Stimulated activated naive CD8-positive, alpha-beta T cell treated with anti-CD3 and anti-CD28 coated beads, Interleukin-15, amount 100 ng/mL, for 72 hours (primary cell): ENCODE data around the gene CBLB.

Source experiments
- ATAC-seq: fragments of 150-1000 bp; cut with Tn5 transposase; 2 replicates; pipeline ENCODE4 v1.10.0; 2021; ENCODE audit warnings: mild to moderate bottlenecking, moderate library complexity
- DNase-seq, 2 donors: peaks; one replicate each; pipeline ENCODE4 v3.0.0; 2021 to 2022
- H3K27ac Mint-ChIP-seq, 2 donors: one replicate each; pipeline ENCODE4 v1.8.0; 2022; ENCODE audit warnings: mild to moderate bottlenecking in 2 of 2, mixed read lengths in 2 of 2, moderate library complexity in 2 of 2
- H3K27me3 Mint-ChIP-seq: one replicate; pipeline ENCODE4 v1.8.0; 2022; ENCODE audit warnings: mixed read lengths
- H3K4me1 Mint-ChIP-seq: one replicate; pipeline ENCODE4 v1.8.0; 2022; ENCODE audit warnings: mild to moderate bottlenecking, mixed read lengths
- H3K4me3 Mint-ChIP-seq, 2 donors: one replicate each; pipeline ENCODE4 v1.8.0; 2022; ENCODE audit warnings: mild to moderate bottlenecking in 2 of 2, mixed read lengths in 2 of 2, moderate library complexity in 1 of 2
- H3K9me3 Mint-ChIP-seq, 2 donors: one replicate each; pipeline ENCODE4 v1.8.0; 2022; ENCODE audit warnings: mixed read lengths in 2 of 2

The CBLB gene

DNA sequence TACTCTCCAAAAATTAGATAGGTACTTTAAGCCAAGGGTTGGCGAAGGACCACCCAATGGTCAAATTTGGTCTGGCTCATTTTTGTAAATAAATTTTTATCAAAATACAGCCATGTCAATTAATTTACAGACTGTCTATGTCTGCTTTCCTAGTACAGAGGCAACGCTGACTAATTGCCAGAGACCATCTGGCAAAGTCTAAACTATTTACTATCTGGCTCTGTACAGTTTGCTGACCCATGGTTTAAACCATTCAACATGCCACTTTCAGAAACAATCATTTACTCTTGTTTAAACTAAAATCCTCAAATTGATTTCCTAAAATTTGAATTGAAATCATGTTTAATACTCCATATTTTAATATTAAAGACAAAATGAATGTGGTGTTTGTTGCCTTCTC lies 25.9 kb downstream of the CBLB start:
- no peaks in the 10 kb centered on the region for H3K9me3 Mint-ChIP-seq
- no peak overlapping the region for H3K4me3 Mint-ChIP-seq
- H3K27me3 Mint-ChIP-seq, result no peaks in the 10 kb centered on the region
- no peak overlapping the region for H3K27ac Mint-ChIP-seq
- H3K4me1 Mint-ChIP-seq, result peaks cover 61% of the 10 kb centered on the region
- no peak for ATAC-seq
- no peak for DNase-seq

DNA sequence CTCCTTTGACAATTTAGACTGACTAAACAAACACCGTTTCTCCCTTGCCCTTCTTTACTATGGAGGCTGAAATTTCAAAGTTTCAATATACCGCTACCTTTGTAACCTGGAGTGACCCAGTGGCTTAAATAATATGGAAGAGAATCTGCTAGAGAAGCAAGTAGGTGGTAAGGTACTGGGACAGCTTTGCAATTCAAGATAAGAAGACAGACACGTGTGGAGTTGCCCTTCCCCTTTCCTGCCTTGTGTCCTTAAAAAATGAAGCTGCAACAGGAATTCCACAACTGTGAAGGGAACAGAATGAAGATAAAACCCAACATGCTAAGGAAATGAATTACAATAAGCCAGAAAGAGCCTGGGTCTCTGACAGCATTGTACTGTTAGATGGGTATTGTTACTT lies 26.4 kb downstream of the CBLB start:
- DNase-seq (no peak), ATAC-seq (no peak)
- Mint-ChIP-seq H3K4me1 (peaks cover 61% of the 10 kb centered on the region), H3K9me3 (no peaks in the 10 kb centered on the region), H3K4me3 (no peak overlapping the region), H3K27ac (peak overlapping the region in 1 of 2 donors; percentile 19), H3K27me3 (no peaks in the 10 kb centered on the region)

DNA sequence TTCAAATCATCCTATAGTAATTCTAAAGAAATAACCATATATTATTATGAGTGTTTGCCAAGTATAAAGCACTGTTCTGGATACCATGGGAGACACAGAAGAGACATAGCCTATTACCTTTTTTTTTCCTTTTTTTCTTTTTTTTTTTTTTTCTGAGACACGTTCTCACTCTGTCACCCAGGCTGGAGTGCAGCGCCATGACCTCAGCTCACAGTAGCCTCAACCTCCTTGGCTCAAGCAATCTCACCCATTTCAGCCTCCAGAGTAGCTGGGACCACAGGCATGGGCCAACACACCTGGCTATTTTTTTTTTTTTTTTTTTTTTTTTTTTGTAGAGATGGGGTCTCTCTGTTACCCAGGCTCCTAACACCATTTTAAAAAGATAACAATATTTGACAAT lies 30.9 kb downstream of the CBLB start:
- Mint-ChIP-seq H3K27ac (no peak overlapping the region), H3K4me3 (peak overlapping the region; percentile 15 to 29), H3K9me3 (no peaks in the 10 kb centered on the region), H3K4me1 (peaks cover 85% of the 10 kb centered on the region), H3K27me3 (no peaks in the 10 kb centered on the region)
- DNase-seq, result no peak
- no peak for ATAC-seq

DNA sequence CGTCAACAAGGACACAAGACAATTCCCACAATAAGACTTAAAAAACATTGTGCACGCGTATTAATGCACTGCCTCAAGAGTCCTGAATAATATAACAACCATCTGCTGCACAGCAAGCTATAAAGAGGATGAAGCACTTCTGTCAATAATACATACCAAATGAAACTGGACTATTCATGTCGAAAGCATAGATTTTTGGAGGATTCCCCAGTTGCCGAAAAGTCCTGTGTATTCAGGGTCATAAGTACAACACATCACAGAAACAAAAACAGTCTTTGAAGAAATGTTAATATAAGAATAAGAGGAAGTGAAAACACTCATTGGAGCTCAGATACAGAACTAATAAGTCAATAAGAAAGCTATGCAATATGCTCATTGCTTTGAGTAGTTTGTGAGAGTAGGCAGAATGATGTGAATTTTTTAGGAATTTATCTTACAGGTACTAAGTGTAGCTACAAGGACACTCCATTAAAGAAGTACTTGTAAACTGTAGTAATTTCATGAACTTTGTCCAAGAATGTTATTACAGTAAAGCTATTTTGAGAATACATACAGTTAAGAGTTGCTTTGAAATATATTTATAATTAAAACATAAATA lies 31.6 kb downstream of the CBLB start:
- Mint-ChIP-seq H3K27me3 (no peaks in the 10 kb centered on the region), H3K4me1 (peaks cover 88% of the 10 kb centered on the region), H3K9me3 (no peaks in the 10 kb centered on the region), H3K4me3 (peak overlapping the region; percentile 32 to 66), H3K27ac (peak overlapping the region in 1 of 2 donors; percentile 74)
- peak; percentile 29 for ATAC-seq
- DNase-seq, result no peak

DNA sequence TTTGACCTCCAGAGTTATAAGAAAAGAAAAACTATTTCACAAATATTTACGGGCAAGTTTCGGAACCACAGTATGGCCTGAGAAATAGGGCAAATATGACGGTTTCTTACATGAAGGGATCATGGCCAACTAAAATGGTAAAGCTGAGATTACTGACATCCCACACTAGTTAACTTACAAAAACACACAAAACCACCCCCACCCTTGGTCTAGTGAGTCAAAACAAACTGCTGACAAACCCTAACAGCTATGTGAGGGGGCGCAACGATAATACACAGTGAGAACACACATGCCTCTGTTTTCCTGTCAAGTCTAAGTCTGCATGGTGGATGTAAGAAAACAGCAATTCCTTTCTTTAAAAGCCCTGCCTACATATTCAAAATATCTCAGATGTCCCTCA lies 32.3 kb downstream of the CBLB start:
- peak in 1 of 2 donors; percentile 54 for DNase-seq
- H3K4me1 Mint-ChIP-seq, result peaks cover 88% of the 10 kb centered on the region
- peak; percentile 81 for ATAC-seq
- no peaks in the 10 kb centered on the region for H3K9me3 Mint-ChIP-seq
- peak overlapping the region in 1 of 2 donors; percentile 74 for H3K27ac Mint-ChIP-seq
- no peaks in the 10 kb centered on the region for H3K27me3 Mint-ChIP-seq
- H3K4me3 Mint-ChIP-seq, result peak overlapping the region; percentile 32 to 66

DNA sequence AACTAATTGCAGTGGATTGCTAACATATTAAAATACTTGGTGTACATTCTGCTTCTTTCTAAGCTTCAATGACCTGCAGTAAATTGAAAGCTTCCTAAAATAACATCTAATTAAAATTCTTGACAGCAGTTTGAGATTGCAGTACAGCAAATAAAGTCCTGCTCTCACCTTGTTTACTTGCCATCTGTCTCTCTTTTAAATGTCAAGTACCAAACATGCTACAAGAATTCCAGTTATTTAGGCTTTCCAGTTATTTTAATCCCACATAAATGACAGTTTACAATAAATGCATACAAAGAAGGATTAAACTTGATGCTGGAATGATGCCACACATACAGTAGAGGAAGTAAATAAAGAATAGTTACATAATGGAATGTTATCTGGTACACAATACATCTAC lies 33.2 kb downstream of the CBLB start:
- ATAC-seq, result no peak
- H3K4me3 Mint-ChIP-seq, result peak overlapping the region in 1 of 2 donors; percentile 10
- DNase-seq, result no peak
- H3K9me3 Mint-ChIP-seq, result no peaks in the 10 kb centered on the region
- no peaks in the 10 kb centered on the region for H3K27me3 Mint-ChIP-seq
- peaks cover 95% of the 10 kb centered on the region for H3K4me1 Mint-ChIP-seq
- no peak overlapping the region for H3K27ac Mint-ChIP-seq

DNA sequence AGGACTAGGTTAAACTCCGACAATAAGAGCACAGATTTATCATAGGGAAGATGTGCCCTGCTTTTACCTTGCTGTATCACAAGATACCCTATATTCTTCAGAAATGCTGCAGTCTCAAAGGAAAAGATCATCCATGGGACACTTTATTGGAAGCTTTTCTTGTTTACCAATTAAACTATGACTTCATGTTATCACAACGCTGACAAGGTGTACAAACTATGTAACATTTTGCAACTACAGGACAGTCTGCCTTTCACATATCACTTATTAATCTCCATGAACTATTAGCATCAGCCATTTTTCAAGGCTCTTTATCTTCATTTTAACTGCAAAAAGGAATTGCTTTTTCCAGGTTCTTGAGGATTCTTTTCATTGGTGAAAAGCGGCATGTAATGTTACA lies 34.0 kb downstream of the CBLB start:
- peaks cover 93% of the 10 kb centered on the region for H3K4me1 Mint-ChIP-seq
- H3K9me3 Mint-ChIP-seq, result no peaks in the 10 kb centered on the region
- DNase-seq, result no peak
- no peak for ATAC-seq
- H3K27me3 Mint-ChIP-seq, result no peaks in the 10 kb centered on the region
- H3K4me3 Mint-ChIP-seq, result peak overlapping the region in 1 of 2 donors; percentile 23
- H3K27ac Mint-ChIP-seq, result no peak overlapping the region

DNA sequence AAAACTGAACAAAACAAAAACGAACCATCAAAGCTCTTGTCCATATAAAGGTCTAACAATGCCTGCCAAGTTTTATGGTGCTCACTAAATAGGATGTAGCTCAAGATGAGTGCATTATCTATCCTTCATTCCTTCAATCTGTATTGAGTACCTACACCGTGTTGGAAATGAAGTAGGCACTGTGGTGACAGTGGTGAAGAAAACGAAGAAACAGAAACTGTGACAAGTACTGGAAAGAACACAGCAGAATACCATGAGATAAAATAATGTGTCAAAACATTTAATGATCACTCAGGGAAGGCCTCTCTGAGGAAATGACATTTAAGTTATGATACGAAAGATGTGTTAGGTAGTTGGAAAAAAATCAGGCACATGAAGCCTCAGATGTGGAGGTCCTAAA lies 36.2 kb downstream of the CBLB start:
- H3K9me3 Mint-ChIP-seq, result no peaks in the 10 kb centered on the region
- no peaks in the 10 kb centered on the region for H3K27me3 Mint-ChIP-seq
- H3K27ac Mint-ChIP-seq, result peak overlapping the region; percentile 34 to 92
- peaks cover 89% of the 10 kb centered on the region for H3K4me1 Mint-ChIP-seq
- no peak for DNase-seq
- H3K4me3 Mint-ChIP-seq, result peak overlapping the region; percentile 60 to 83
- ATAC-seq, result peak; percentile 86

DNA sequence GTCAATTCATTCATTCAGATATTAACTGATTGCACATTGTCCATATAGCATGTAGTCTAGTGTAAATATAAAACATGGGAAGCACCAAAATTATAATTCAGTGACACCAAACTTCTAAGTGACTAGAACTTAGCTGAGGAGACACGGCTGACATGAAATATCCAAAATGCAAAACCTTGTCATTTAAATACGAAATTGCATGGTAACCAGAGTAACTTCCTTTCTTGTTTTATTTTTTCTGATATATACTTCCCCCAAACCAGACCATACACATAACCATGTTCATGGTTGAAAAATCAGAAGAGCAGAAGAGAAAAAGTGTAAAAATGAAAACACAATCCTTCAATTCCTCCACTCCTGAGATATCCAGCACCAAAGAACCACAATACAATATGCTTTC lies 38.0 kb downstream of the CBLB start:
- Mint-ChIP-seq H3K27me3 (no peaks in the 10 kb centered on the region), H3K9me3 (peaks cover 0 to 8% of the 10 kb centered on the region in 2 donors), H3K27ac (peak overlapping the region; percentile 39 to 86), H3K4me1 (peaks cover 89% of the 10 kb centered on the region), H3K4me3 (peak overlapping the region; percentile 64 to 74)
- ATAC-seq, result no peak
- no peak for DNase-seq

DNA sequence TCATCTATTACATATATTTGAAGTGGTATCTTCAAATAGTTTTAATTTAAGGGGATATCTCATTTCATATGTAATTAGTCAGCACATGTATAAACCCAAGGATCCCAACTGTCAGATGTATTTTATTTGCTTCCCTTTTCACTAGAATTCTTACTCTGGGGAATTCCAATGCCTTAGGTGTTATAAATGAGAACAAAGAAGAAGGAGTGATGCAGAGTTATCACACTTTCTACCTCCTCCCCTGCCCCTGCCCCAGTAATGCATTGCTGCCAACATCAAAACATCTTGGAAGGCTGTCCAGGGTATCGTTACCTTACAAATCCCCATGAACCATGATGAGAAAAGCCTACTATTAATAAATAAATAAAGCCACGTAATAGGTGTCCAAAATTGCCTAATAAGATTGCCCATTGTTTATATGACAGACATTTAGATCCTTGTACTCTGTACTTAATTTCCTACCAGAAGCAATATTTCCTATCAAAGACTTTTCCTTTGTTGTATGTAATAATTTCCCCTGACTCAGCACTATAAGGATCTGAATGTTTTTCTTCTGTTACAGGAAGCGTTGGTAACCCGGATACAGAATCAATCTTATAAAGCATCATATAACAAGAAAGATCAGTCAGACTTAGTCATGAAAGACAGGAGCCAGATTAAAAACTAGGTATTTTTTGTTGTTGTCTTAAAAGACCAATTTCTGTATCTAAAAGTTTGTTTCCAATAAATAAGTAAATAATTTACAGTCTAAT lies 38.8 kb downstream of the CBLB start:
- no peak for ATAC-seq
- H3K27me3 Mint-ChIP-seq, result no peaks in the 10 kb centered on the region
- H3K27ac Mint-ChIP-seq, result peak overlapping the region; percentile 60 to 91
- DNase-seq, result no peak
- peaks cover 0 to 8% of the 10 kb centered on the region in 2 donors for H3K9me3 Mint-ChIP-seq
- peak overlapping the region; percentile 35 to 68 for H3K4me3 Mint-ChIP-seq
- peaks cover 89% of the 10 kb centered on the region for H3K4me1 Mint-ChIP-seq

DNA sequence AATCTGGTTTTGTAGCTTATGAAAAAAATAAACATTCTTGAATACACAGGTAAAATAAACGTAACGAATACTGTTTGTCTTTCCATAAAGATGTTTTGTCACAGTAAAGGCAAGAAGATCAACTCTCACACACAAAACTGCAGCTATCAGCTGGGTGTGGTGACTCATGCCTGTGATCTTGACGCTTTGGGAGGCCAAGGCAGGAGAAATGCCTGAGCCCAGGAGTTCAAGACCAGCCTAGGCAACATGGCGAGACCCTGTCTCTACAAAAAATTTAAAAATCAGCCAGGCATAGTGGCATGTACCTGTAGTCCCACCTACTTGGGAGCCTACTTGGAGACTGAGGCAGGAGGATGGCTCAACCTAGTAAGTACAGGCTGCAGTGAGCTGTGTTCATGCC lies 39.6 kb downstream of the CBLB start:
- peak; percentile 40 to 54 for DNase-seq
- peaks cover 89% of the 10 kb centered on the region for H3K4me1 Mint-ChIP-seq
- no peak for ATAC-seq
- H3K27ac Mint-ChIP-seq, result peak overlapping the region; percentile 91 to 98
- H3K9me3 Mint-ChIP-seq, result peaks cover 0 to 8% of the 10 kb centered on the region in 2 donors
- peak overlapping the region; percentile 78 to 82 for H3K4me3 Mint-ChIP-seq
- H3K27me3 Mint-ChIP-seq, result no peaks in the 10 kb centered on the region

DNA sequence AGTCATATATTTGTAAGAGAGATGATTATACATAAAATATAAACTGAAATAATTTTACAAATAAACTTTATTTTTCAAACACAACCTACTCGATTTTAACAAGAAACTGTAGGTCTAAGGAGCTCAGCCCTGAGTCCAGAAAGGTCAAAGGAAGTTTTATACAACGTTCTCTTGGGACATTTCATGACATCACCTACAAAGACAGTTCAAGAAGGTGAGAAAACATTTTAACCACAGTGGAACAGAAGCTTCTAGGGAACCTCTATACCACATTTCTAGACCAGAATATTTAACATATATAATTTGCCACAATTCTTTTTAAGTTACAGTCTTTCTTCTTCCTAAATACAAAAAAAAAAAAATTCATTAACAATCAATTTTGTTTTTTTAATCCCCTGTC lies 40.1 kb downstream of the CBLB start:
- H3K9me3 Mint-ChIP-seq, result peaks cover 0 to 11% of the 10 kb centered on the region in 2 donors
- H3K27ac Mint-ChIP-seq, result peak overlapping the region; percentile 91 to 98
- no peak for DNase-seq
- H3K27me3 Mint-ChIP-seq, result no peaks in the 10 kb centered on the region
- H3K4me3 Mint-ChIP-seq, result peak overlapping the region; percentile 78 to 82
- ATAC-seq, result peak; percentile 41
- H3K4me1 Mint-ChIP-seq, result peaks cover 89% of the 10 kb centered on the region

DNA sequence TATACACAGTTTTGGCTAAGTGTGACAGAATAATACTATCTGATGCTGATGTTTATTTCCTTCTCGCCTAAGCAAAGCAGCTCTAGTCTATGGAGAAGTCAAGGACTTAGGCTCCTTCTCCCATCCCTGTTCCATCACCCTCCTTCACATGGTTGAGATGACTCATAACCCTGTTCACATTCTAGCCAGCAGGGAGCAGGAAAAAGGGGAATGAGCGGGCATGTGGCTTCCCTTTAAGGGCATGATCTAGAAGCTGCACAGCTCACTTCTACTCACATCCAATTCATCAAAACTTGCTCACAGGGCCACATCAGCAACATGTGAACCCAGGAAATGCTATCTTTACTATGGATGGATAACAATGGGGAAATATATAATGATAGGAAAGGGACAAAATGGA lies 40.9 kb downstream of the CBLB start:
- H3K4me3 Mint-ChIP-seq, result peak overlapping the region; percentile 45 to 78
- peaks cover 95% of the 10 kb centered on the region for H3K4me1 Mint-ChIP-seq
- no peak for ATAC-seq
- H3K9me3 Mint-ChIP-seq, result peaks cover 0 to 14% of the 10 kb centered on the region in 2 donors
- H3K27ac Mint-ChIP-seq, result peak overlapping the region; percentile 97 to 100
- no peaks in the 10 kb centered on the region for H3K27me3 Mint-ChIP-seq
- peak in 1 of 2 donors; percentile 26 for DNase-seq

DNA sequence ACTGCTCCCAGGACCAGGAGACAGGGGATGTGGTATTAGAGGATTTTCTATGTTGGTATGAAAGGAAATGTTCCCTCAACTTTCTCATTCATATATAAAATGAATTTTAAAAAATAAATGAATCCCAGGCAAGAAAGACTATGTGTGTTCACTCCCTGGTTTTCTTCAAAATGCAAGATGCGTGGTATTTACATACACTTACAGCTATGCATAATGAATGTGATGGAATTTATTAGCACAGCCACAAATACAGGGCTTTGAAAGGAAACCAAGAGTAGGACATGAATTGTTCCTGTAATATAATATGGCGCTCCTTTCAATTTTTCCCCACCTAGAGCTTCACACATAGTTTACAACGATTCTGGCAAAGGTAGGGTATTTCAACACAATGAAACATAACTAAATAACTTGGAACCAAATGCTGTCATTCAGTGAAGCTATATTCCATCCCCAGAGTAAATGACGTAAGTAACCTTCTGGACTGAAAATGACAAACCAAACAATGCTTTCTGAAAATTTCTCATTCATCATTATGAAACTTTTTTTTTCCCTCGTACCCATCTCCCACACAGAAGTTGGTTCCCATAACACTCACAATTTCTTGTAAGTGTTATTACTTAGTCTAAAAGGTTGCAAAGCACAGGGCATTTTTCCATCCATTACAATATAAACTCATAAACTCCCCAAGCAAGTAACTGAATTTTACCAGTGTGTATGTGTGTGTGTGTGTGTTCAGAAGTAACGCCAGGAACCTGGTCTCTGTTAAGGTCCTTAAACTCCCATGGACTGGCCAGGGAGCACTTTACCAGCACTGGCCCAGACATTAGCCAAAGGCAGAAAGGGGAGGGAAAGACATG lies 41.8 kb downstream of the CBLB start:
- H3K9me3 Mint-ChIP-seq, result peaks cover 0 to 14% of the 10 kb centered on the region in 2 donors
- ATAC-seq (peak; percentile 75), DNase-seq (peak in 1 of 2 donors; percentile 30)
- peak overlapping the region; percentile 75 to 84 for H3K4me3 Mint-ChIP-seq
- no peaks in the 10 kb centered on the region for H3K27me3 Mint-ChIP-seq
- H3K27ac Mint-ChIP-seq, result peak overlapping the region; percentile 97 to 100
- H3K4me1 Mint-ChIP-seq, result peaks cover 94% of the 10 kb centered on the region

DNA sequence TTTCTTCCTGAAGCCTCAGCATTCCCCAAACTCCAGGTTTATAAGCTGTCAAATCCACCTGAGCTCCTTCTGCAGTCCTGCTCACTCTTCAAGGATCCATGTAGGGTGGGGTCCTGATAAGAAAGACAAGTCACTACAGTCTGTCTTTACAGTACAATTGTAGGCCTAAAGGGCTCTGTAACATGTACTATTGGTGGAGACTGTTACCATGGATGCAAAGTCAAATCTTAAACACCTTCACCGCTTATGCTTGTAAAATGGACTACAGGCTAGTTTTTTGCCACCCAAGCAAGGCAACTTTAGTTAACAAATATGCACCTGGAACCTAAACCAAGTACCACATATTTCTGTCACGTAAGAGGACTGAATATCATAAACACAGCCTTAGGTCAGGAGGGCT lies 44.7 kb downstream of the CBLB start:
- peaks cover 0 to 14% of the 10 kb centered on the region in 2 donors for H3K9me3 Mint-ChIP-seq
- peak overlapping the region; percentile 97 to 99 for H3K27ac Mint-ChIP-seq
- H3K4me1 Mint-ChIP-seq, result peaks cover 84% of the 10 kb centered on the region
- no peaks in the 10 kb centered on the region for H3K27me3 Mint-ChIP-seq
- ATAC-seq, result no peak
- no peak for DNase-seq
- H3K4me3 Mint-ChIP-seq, result peak overlapping the region; percentile 69 to 80
